Measurements from ENCODE around the gene RNF138.
A peak's percentile ranks its signal among the peaks of the same experiment; 100 is the strongest.
"Not testable (repeated sequence)": the region's sequence is repeated elsewhere in the genome, so short reads cannot be mapped to it uniquely, and the experiment has no call there.

The RNF138 gene, protein sequence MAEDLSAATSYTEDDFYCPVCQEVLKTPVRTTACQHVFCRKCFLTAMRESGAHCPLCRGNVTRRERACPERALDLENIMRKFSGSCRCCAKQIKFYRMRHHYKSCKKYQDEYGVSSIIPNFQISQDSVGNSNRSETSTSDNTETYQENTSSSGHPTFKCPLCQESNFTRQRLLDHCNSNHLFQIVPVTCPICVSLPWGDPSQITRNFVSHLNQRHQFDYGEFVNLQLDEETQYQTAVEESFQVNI

DNA sequence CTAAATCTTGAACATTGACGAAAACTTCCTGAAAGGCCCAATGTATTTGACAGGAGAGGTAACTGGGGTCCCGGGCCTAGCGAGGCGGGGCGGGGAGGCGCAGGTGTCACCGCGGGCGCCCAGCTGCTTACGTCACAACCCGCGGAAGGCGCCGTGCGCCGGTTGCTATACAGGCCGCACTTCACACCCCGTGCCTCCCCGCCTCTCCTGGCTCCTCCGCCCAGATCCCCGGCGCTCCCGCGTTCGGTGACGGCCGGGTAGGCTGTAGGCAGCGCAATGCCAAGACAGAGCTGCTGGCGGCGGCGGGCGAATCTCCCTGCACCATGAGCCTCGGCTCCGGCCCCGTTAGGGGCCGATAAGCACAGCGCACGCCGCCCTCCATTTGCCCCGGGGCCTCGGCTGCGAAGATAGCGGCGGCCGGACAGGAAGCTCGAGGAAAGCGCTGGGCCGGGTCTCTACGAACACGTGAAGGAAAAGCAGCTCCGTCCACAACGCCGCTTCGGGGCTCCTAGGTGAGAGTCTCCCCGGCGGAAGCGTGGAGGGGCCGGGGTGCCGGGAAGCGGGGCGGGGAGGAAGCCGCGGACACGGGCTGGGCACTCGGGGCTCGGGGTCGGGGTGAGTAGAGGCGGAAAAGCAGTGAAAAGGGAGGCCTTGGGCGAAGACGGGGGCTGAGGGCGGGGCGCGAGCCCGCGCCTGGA lies at the start of gene RNF138:
Gene RNF138, plus strand, starts transcription at position 151 of the 698 bp plus-strand sequence. CDS start 903 bp downstream, outside the sequence.
- in situ Hi-C loops (cut with MboI; ENCODE audit: low pct_unique_long_range_greater_than_20kb, low sequenced_read_pairs) = no loop called here
- DNase-seq = peak; percentile 84

DNA sequence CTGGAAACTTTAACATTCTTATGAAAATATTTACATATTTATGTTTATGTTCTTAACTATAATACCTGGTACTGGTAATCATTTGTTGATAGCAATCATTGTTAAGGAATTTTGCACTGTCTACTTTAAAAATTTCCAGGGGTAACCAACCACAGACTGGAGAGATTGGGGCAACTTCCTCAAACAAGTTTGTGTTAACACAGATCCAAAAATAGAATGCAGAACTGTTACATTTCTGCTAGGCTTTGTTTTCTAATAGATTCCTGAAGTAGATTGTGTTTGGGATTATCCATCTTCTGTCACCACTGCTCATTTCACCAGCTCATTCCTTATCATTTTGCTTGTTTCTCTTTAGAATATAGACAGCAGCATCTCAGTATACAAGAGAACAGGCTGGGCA lies 49.3 kb upstream of the RNF138 start:
- DNase-seq = peak; percentile 78

DNA sequence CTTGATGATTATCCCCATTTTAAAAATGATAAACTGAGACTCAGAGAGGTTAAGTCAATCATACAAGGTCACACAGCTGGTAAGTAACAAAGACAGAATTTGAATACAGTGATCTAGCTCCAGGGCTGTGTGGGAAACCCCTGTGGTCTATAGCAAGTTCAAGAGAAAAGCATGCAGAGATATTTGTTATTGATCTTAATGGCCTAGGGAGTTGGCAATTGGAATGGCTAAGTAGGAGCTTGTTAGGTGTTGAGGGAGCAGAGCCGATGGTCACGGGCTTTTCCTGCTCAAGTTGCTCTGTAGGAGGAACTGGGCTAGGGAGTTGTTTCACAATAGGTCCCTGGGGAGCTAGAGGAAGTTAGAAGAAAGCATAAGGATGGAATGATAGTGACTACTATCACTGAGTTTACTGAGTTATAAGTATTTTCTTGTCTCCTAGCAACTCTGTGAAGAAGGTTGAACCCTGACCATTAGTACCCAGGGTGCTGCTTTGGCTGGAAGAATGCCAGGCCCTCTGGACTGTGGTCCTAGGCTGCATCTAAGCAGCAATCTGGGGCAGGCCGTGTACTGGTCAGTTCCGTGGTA lies 43.1 kb upstream of the RNF138 start:
- in situ Hi-C loops (cut with MboI; ENCODE audit: low pct_unique_long_range_greater_than_20kb, low sequenced_read_pairs) = no loop called here
- peak; percentile 85 for DNase-seq

More for the DNA sequence above, 49.3 kb upstream of the RNF138 start:
- in situ Hi-C loops (cut with MboI; ENCODE audit: low pct_unique_long_range_greater_than_20kb, low sequenced_read_pairs) = no loop called here

DNA sequence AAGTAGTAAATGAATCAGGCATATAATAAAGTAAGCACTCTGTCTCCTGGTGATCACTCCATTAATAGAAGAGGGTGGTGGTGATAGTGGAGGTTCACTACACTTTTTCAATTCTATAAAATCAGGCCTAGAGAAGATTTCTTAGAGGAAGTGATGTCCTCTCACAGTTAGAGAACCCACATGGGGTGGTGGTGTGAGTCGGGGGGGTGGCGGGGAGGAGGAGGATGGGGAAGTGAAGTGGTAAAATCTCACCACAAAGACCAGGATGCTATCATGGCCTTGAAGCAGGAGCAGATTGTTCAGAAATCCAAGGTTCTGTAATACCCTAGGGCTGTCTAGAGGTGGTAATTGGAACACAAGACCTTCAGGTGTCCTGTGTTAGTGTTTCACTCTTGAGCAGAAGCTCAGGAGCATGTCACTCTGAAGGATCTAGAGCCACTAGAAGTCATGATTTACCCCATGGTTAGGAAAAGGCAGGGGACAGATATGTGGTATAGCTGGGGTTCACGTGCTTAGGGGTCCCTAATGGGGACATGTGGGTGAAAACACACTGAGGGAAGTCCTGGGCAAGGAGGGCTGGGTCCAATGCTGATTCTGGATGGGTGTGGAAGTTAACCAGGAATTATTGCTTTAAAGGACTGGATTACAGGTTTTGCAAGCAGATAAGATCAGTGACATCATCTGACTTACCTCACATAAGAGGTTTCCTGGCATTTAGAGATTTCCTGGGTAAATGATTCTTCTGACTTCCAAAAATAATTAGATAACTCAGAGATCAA lies 42.1 kb upstream of the RNF138 start:
- peak; percentile 75 for DNase-seq
- in situ Hi-C loops (cut with MboI; ENCODE audit: low pct_unique_long_range_greater_than_20kb, low sequenced_read_pairs) = no loop called here

DNA sequence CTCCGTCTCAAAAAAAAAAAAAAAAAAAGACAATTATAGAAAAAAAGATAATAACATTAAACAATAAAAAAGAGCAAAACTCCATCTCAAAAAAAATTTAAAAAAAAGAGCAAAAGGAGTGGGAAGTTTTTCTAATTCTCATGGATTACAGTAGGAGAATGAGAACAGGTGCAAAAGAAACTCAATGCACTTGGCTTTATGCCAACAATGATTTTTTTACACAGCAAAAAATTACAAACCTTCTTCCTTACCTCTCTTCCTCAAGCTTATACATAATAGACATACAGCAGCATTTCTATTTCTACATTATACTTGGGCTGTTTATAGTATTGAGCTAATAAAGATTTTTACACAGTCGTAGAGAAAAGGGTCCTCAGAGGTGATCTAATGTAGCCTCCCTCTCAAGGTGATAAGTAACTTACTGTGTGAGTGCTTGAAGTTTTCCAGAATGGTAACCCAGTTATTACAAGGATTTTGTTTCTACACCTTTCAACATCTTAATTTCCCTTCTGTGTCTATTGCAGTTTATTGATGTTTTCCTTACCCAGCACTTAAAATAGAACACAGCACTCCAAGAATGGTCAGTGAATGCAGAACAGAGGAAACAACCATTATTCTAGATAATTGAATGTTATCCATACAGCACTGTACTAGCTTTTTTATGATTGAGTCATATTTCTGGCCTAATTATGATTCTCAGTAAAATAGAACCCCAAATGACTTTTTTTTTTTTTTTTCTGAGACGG lies 34.9 kb upstream of the RNF138 start:
- DNase-seq = peak; percentile 26
- in situ Hi-C loops (cut with MboI; ENCODE audit: low pct_unique_long_range_greater_than_20kb, low sequenced_read_pairs) = no loop called here

DNA sequence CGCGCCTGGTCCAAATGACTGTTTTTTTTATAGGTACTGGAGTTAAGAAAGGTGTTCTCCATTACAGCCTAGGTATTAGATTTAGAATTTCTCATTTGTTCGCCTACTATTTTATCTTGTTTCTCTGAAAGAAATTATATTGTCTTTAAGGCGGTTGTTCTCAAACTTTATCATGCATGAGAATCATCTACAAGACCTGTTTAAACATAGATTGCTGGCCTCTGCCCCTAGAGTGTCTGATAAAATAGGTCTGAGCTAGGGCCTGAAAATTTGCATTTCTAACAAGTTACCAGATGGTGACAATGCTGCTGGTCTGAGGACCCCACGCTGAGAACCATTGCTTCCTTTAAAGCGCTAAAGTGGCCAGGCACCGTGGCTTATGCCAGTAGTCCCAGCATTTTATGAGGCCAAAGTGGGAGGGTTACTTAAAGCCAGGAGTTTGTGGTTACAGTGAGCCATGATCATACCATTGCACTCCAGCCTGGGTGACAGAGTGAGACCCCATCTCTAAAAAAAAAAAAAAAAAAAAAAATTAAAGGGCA lies 34.0 kb upstream of the RNF138 start:
- DNase-seq = peak; percentile 64
- in situ Hi-C loops (cut with MboI; ENCODE audit: low pct_unique_long_range_greater_than_20kb, low sequenced_read_pairs) = no loop called here

DNA sequence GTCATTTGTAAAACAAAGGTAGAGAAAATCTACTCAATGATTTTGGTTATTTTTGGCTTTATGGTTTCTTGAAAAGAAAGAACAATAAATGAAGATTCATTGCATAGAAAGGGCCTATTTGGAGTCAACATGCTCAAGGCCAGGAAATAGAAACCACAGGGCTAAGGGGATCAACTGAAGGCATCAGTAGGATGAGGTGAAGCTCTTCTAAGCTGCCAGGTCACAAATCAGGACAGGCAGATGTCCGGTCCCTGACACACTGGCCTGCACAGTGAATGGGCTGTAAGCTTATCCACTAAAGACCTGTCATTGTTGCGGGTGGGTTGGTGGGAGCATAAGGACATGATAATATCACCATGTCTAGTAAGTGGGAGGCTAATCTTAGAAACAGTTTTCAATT lies 31.6 kb upstream of the RNF138 start:
- no peak for DNase-seq
- in situ Hi-C loops (cut with MboI; ENCODE audit: low pct_unique_long_range_greater_than_20kb, low sequenced_read_pairs) = no loop called here

DNA sequence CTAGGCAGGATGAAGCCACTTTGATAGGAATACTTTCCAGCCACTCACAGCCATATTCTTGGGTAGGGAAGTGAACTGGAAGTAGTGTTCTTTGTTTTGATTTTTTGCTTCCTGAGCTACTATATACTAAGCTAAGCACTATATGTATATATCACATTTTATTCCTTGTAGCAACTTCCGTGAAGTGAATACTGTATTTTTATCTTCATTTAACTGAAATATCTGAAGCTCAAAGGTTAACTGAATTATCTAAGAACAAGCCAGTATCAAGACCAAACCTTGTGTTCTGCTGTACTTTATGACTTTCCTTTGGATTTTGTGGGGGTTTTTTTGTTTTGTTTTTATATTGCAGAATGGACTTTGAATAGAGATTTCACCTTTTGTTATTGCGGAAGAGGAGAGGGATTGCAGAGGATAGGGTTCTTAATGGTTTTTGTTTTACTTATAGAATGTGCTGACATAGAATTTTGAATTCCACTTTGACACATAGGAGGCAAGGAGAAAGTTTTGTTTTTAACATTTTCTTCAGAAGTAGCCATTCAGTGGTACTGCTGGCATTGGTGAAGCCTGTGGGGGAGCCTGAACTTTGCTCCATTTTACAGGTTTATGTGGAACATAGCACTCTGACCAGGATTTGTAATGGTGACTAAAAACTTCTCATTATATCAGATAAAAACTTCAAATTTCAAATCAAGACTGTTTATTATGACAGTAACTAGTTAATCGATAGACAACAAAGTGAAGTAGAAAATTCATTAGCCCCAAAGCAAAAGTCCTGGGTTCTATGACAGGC lies 24.1 kb upstream of the RNF138 start:
- DNase-seq = no peak
- in situ Hi-C loops (cut with MboI; ENCODE audit: low pct_unique_long_range_greater_than_20kb, low sequenced_read_pairs) = no loop called here

DNA sequence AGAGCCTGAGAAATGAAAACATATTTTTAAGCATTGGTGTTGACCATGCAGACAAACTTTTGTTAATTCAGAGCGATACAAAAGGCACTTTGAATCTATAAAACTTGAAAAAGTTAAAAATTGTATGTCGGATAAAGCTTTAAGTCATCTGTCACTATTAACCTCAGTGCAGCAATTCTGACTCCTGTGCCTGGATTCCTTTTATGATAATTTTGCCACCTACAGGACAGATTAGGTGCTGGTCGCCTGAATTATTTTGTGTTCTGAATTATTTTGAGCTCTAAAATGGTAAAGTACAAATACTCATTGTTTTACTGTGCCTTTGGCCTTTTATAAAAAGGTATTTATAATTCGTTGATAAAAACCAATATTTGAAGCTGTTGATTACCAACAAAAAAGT lies 19.4 kb upstream of the RNF138 start:
- peak; percentile 55 for DNase-seq
- in situ Hi-C loops (cut with MboI; ENCODE audit: low pct_unique_long_range_greater_than_20kb, low sequenced_read_pairs) = no loop called here

DNA sequence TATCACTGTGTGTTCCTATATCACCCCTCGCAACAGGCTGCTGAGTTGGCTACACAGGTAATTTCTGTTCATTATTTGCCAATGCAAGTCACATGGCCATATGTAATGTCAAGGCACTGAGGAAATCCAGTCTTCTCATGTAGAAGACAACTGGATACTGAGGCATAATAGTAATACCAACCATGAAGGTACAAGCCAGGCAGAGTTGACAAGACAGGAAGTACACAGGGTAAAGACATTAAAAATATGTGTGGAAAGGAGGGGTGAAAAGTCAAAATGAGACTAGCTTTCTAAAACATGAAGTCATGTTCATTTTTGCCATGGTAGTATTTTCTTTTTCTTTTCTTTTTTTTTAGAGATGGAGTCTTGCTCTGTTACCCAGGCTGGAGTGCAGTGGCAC lies 17.5 kb upstream of the RNF138 start:
- no peak for DNase-seq
- in situ Hi-C loops (cut with MboI; ENCODE audit: low pct_unique_long_range_greater_than_20kb, low sequenced_read_pairs) = no loop called here

DNA sequence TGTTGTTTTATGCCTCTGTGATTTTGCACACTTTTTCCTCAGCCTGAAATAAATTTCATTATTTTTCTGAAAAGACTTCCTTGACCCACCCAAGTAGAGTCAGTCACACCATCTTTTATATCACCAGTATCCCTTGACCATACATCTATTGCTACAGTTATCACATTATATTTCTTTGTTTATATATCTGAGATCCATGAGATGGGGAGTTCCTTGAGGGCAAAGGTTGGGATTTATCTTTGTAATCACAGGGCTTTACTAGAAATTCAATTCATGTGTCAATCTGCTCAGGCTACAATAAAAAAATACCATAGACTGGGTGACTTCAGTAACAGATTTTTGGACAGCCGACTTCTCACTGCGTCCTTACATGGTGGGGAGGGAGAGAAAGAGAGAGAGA lies 12.8 kb upstream of the RNF138 start:
- DNase-seq = no peak
- in situ Hi-C loops (cut with MboI; ENCODE audit: low pct_unique_long_range_greater_than_20kb, low sequenced_read_pairs) = no loop called here

DNA sequence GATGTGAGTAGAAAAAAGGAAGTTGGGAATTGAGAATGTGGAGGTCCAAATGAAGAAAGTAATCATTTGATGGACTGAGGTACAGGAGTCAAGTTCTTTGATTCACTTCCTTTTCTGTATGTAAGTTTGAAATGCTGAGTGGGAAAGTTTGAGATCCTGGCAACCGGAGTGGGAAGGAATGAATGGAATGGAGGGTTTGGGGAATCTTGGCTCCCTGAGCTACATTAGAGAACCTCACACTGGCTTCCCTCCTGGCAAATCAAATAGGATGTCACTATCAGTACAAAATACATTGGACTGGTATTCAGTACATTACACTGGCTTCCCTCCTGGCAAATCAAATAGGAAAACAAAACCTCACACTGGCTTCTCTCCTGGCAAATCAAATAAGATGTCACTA lies 9.8 kb upstream of the RNF138 start:
- in situ Hi-C loops (cut with MboI; ENCODE audit: low pct_unique_long_range_greater_than_20kb, low sequenced_read_pairs) = no loop called here
- DNase-seq = no peak

DNA sequence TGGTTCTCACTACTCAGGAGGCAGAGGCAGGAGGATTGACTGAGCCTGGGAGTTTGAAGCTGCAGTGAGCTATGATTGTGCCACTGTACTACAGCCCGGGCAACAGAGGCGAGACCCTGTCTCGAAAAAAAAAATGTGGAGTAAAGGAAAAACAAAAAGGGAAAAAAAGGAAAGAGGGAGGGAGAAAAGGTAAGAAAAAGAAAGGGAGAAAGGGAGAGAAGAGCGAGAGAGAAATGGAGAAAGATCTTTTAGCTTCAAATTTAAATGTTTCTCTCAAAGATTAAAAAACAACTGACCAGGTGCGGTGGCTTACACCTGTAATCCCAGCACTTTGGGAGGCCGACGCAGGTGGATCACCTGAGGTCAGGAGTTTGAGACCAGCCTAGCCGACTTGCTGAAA lies 7.9 kb upstream of the RNF138 start:
- in situ Hi-C loops (cut with MboI; ENCODE audit: low pct_unique_long_range_greater_than_20kb, low sequenced_read_pairs) = no loop called here
- DNase-seq = no peak

DNA sequence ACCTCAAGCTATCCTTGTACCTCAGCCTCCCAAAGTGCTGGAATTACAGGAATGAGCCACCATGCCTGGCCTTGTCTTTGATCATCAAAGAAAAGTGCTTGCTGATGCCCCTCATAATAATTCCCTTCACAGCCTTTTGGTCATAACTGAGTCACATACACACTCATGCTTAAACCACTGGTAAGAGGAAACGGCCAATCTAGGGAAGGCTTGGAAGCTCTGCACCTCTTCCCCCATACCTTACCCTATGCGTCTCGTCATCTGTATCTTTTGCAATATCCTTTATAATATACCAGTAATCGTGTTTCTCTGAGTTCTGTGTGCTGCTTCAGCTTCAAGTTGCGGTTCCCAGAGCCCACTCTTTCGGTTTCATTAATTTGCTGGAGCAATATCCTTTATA lies 4.8 kb upstream of the RNF138 start:
- in situ Hi-C loops (cut with MboI; ENCODE audit: low pct_unique_long_range_greater_than_20kb, low sequenced_read_pairs) = no loop called here
- DNase-seq = no peak

DNA sequence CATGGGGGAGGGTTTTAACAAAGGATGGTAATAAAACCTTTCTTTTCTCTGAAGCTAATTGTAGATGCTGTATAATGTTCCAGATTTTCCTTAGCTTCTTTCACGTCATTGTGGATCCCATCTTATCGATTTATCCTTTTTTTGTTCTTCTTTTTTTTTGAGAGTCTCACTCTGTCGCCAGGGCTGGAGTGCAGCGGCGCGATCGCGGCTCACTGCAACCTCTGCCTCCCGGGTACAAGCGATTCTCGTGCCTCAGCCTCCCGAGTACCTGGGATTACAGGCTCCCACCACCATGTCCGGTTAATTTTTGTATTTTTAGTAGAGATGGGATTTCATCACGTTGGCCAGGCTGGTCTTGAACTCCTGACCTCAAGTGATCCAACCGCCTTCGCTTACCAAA lies 843 bp upstream of the RNF138 start:
- DNase-seq; in situ Hi-C loops (cut with MboI; ENCODE audit: low pct_unique_long_range_greater_than_20kb, low sequenced_read_pairs): not testable (repeated sequence)

DNA sequence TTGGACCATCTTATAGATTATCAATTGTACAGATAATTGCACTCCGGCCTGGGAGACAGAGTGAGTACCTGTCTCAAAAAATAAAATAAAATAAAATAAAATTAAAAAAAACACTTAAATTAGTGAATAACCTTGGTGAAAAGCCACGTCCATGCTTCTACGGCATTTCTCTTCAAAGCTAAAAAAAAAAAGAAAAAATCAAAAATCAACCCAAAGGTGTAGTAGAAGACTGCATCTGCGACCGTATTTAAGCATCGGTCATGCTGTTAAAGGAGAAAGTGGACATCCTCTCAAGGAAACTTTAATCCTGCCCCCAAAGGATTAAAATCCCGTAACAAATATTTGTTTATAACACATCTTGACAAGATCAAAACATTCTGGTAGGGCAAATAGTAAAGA lies 350 bp upstream of the RNF138 start:
- in situ Hi-C loops (cut with MboI; ENCODE audit: low pct_unique_long_range_greater_than_20kb, low sequenced_read_pairs) = no loop called here
- DNase-seq = no peak

DNA sequence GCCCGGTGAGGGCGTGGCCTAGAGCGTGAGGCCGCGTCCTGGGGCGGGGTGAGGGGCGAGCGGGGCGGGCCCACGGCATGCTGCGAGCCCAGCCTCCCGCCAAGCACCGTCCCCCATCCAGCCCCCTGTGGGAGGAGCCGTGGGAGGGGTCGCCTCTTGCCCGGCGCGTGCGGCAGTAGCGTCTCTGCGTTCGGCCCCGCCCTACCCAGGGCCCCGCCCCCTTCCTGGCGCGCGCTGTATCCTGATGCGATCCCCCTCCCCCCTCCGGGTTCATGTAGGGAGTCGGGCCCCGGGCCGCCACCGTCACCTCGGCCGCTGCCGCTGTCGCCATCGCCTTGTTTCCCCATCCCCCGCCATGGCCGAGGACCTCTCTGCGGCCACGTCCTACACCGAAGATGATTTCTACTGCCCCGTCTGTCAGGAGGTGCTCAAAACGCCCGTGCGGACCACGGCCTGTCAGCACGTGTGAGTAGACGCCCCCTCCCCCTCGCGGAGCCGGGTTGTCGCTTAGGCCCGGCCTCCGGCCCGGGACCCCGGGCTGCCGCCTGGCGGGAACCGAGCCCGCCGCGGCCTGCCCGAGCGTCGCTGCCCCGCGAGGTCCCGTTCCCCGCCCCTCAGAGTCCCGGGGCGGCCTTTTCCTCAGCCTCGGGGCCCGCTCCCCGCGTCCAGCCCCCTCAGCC lies 888 bp downstream of the RNF138 start:
- in situ Hi-C loops (cut with MboI; ENCODE audit: low pct_unique_long_range_greater_than_20kb, low sequenced_read_pairs) = no loop called here
- peak; percentile 94 for DNase-seq

DNA sequence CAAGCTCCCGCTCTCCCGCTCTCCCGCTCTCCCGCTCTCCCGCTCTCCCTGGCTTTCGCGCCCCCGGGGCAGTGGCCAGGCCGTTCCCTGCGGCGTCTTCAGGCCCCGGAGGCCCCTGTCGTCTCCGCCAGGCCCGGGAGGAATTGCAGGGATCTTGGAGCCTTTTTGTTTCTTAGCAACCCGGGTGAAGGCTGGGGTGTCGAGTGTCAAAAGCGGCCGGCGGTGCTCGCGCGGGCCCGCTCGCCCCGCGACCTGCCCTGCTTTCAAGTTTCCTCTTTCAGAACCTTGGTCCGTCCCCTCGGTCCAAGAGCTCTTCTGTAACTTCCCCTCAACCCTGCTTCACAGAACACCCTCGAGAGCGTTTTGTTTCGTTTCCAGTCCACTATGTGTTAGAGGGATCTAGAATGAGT lies 1.4 kb downstream of the RNF138 start:
- in situ Hi-C loops (cut with MboI; ENCODE audit: low pct_unique_long_range_greater_than_20kb, low sequenced_read_pairs) = no loop called here
- peak; percentile 64 for DNase-seq

Measured in KBM-7 (cell line).